ENCODE results near the gene PRKCZ. TPM values are rescaled to one million over a fixed set of nuclear protein-coding genes. Genes with fewer than 3 reads are reported as not detected.

The PRKCZ gene
- total and polyA plus RNA-seq, 9 of the 15 experiments (the other 6 are each of a cell fraction or from before 2014, with no cell fraction given): 0.07 to 3.1 (median 1.3) TPM

GRCh38 chr1:2201062-2201461 is 150.9 kb downstream of the PRKCZ start:
- H3K4me3 ChIP-seq: no peak overlapping the region
- H3K4me2 ChIP-seq (ENCODE audit: insufficient read depth, low read length): no peak overlapping the region
- H3K9me1 ChIP-seq (ENCODE audit: control insufficient read depth, insufficient read depth, low read length): no peaks in the 10 kb centered on the region
- 84% methylated on average over 14 of the region's 14 CpGs for WGBS (ENCODE audit: insufficient coverage, low coverage, missing lambda C conversion rate)
- CTCF ChIA-PET (ENCODE audit: low intra/inter-chr PET ratio): no interaction called here
- H3K27ac ChIP-seq (ENCODE audit: extremely low read depth, low read depth, low read length): no peak overlapping the region
- intact Hi-C loops (cut with micrococcal nuclease): no loop called here
- no peaks in the 10 kb centered on the region for H4K20me1 ChIP-seq (replicated peaks; ENCODE audit: control insufficient read depth, insufficient read depth, low read length)
- POLR2A ChIA-PET: interaction anchor here (0.9 to 1.6 kb wide), 2 partner anchors 12 to 33 kb away, joined by 3 to 4 read pairs; no protein-coding TSS in a partner anchor
- FAIRE-seq (no peak), DNase-seq (ENCODE audit: extremely low read depth in 1 of 4, low spot score in 3 of 4) (no peak), ATAC-seq (no peak)
- H3K36me3 ChIP-seq (ENCODE audit: control insufficient read depth, insufficient read depth, low read length): no peaks in the 10 kb centered on the region
- peaks cover 41 to 76% of the 10 kb centered on the region in 2 experiments for H3K4me1 ChIP-seq (replicated peaks in 1 of 2; ENCODE audit: control insufficient read depth in 2 of 2, insufficient read depth in 2 of 2, low read length in 2 of 2)
- no peak overlapping the region for H2AFZ ChIP-seq (ENCODE audit: low read depth, low read length)
- H3K9ac ChIP-seq (ENCODE audit: insufficient read depth in 1 of 2, low read depth in 2 of 2, low read length in 2 of 2): peak overlapping the region in 1 of 2 experiments; percentile 74; a peak in 2 of 4 replicates
- BruUV-seq (replicated peaks): no TSS peak
- in situ Hi-C loops (cut with MboI): no loop called here
- no peak for TF ChIP-seq ZBTB26 (CRISPR knock-in tag; IDR thresholded peaks at IDR 0.05)
- no peak for TF ChIP-seq GTF2B (IDR thresholded peaks at IDR 0.05; ENCODE audit: extremely low read depth, insufficient read length)
- TF ChIP-seq CBFB (CRISPR knock-in tag; IDR thresholded peaks at IDR 0.05): no peak
- no peak for TF ChIP-seq ILF3 (IDR thresholded peaks at IDR 0.05; ENCODE audit: borderline replicate concordance)
- TF ChIP-seq GABPB2 (CRISPR knock-in tag; conservative IDR thresholded peaks at IDR 0.05): no peak
- TF ChIP-seq NFXL1 (CRISPR knock-in tag; IDR thresholded peaks at IDR 0.05): no peak
- no peak for TF ChIP-seq ZNF277 (CRISPR knock-in tag; IDR thresholded peaks at IDR 0.05; ENCODE audit: borderline replicate concordance)
- no peak for TF ChIP-seq RUNX1 (IDR thresholded peaks at IDR 0.05; ENCODE audit: low read depth)
- no peak for TF ChIP-seq NCOA4 (IDR thresholded peaks at IDR 0.05; ENCODE audit: partially characterized antibody)
- TF ChIP-seq, protein P1, sequence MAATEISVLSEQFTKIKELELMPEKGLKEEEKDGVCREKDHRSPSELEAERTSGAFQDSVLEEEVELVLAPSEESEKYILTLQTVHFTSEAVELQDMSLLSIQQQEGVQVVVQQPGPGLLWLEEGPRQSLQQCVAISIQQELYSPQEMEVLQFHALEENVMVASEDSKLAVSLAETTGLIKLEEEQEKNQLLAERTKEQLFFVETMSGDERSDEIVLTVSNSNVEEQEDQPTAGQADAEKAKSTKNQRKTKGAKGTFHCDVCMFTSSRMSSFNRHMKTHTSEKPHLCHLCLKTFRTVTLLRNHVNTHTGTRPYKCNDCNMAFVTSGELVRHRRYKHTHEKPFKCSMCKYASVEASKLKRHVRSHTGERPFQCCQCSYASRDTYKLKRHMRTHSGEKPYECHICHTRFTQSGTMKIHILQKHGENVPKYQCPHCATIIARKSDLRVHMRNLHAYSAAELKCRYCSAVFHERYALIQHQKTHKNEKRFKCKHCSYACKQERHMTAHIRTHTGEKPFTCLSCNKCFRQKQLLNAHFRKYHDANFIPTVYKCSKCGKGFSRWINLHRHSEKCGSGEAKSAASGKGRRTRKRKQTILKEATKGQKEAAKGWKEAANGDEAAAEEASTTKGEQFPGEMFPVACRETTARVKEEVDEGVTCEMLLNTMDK (IDR thresholded peaks at IDR 0.05; ENCODE audit: borderline replicate concordance, insufficient read depth, low read depth, low read length, poor library complexity, severe bottlenecking): no peak
- TF ChIP-seq ZNF224 (CRISPR knock-in tag; IDR thresholded peaks at IDR 0.05): no peak
- no peak for TF ChIP-seq ZNF76 (CRISPR knock-in tag; IDR thresholded peaks at IDR 0.05; ENCODE audit: borderline replicate concordance)
- H3K27me3 ChIP-seq (ENCODE audit: control insufficient read depth in 2 of 2, insufficient read depth in 2 of 2, low read length in 2 of 2): no peaks in the 10 kb centered on the region
- peaks cover 26% of the 10 kb centered on the region; the same call in 2 of the 3 replicates for H3K79me2 ChIP-seq (ENCODE audit: control insufficient read depth, insufficient read depth, low read length)
- no peaks in the 10 kb centered on the region for H3K9me3 ChIP-seq (replicated peaks; ENCODE audit: control insufficient read depth, insufficient read depth, low read depth, low read length)
